ENCODE measurements around the gene SMYD2. TPM values are rescaled to one million over a fixed set of nuclear protein-coding genes. Genes with fewer than 3 reads are reported as not detected.

The SMYD2 gene
- total RNA-seq, 1 experiment from 2014 or later = 27.2 TPM

GRCh38 chr1:214367841-214368240 lies 86.9 kb downstream of the SMYD2 start:
- Histone ChIP-seq H2AFZ (ENCODE audit: low read depth, low read length, poor library complexity, severe bottlenecking) (no peak overlapping the region), H3K27ac (ENCODE audit: low read depth, low read length) (no peak overlapping the region), H3K9me2 (ENCODE audit: insufficient read depth) (no peaks in the 10 kb centered on the region), H3K79me2 (ENCODE audit: insufficient read depth, low read length) (no peaks in the 10 kb centered on the region), H3K4me3 (replicated peaks in 1 of 2; ENCODE audit: low read depth in 1 of 2, low read length in 2 of 2) (no peak overlapping the region), H3K27me3 (ENCODE audit: insufficient read depth, low read length) (no peaks in the 10 kb centered on the region), H3K4me1 (ENCODE audit: control insufficient read depth in 1 of 2, insufficient read depth in 2 of 2, low read length in 2 of 2) (no peaks in the 10 kb centered on the region), H3K36me3 (ENCODE audit: control insufficient read depth in 1 of 2, insufficient read depth in 2 of 2, low read length in 2 of 2) (0 out of 4 replicates have a peak, but pooled peaks cover 4 to 9% of the 10 kb centered on the region in 2 experiments), H4K20me1 (ENCODE audit: insufficient read depth) (0 out of 2 replicates have a peak, but pooled peaks cover 3% of the 10 kb centered on the region), H3K9me3 (ENCODE audit: control insufficient read depth in 1 of 2, insufficient read depth in 1 of 2, low read depth in 1 of 2, low read length in 2 of 2) (no peaks in the 10 kb centered on the region), H3K9ac (ENCODE audit: low read length) (no peak overlapping the region), H3K4me2 (ENCODE audit: low read length) (no peak overlapping the region)
- ChIA-PET RAD21 (ENCODE audit: low non-redundant PET in 1 of 2, low total read pairs in 2 of 2, uncharacterized antibody in 2 of 2, unreplicated experiment in 2 of 2) (no interaction called here), CTCF (no interaction called here), POLR2A (no interaction called here)
- intact Hi-C loops (cut with micrococcal nuclease) = no loop called here
- no TSS peak for BruUV-seq (replicated peaks)
- TF ChIP-seq CBX3 (IDR thresholded peaks at IDR 0.05; ENCODE audit: low read depth) = no peak
- TF ChIP-seq RAD21 (IDR thresholded peaks at IDR 0.05; ENCODE audit: low read depth) = no peak
- TF ChIP-seq EZH2 (IDR thresholded peaks at IDR 0.05) = no peak
- TF ChIP-seq JUND (IDR thresholded peaks at IDR 0.05) = no peak
- TF ChIP-seq FOSL1 (IDR thresholded peaks at IDR 0.05; ENCODE audit: low read depth) = no peak
- no peak for TF ChIP-seq ZBTB33 (IDR thresholded peaks at IDR 0.05; ENCODE audit: extremely low read depth, insufficient replicate concordance, low read length)
- no peak for TF ChIP-seq YY1 (IDR thresholded peaks at IDR 0.05; ENCODE audit: extremely low read depth, insufficient replicate concordance, low read depth, low read length)
- TF ChIP-seq ELF1 (IDR thresholded peaks at IDR 0.05; ENCODE audit: borderline replicate concordance, low read depth) = no peak
- TF ChIP-seq MAX (IDR thresholded peaks at IDR 0.05) = no peak
- no peak for TF ChIP-seq TCF7L2 (IDR thresholded peaks at IDR 0.05; ENCODE audit: borderline replicate concordance, extremely low read depth, insufficient read depth, insufficient read length)
- no peak for TF ChIP-seq ZNF274 (IDR thresholded peaks at IDR 0.05; ENCODE audit: low read depth, low read length)
- no peak for TF ChIP-seq REST (IDR thresholded peaks at IDR 0.05; ENCODE audit: low read depth)
- no peak for TF ChIP-seq ZFX (IDR thresholded peaks at IDR 0.05)
- ATAC-seq (no peak), DNase-seq (ENCODE audit: low read depth, low spot score) (no peak)
